SK-N-SH (cell line): ENCODE data around the gene TPM4.

Source experiments
- CTCF ChIP-seq: fragments of 200-600 bp; sonication (generic); IDR thresholded peaks from 2 replicates; pipeline ENCODE4 v1.6.1; 2017; ENCODE audit warnings: antibody characterized with exemption, mild to moderate bottlenecking, moderate library complexity
- EZH2phosphoT487 ChIP-seq: fragments of 200-600 bp; sonication (generic); IDR thresholded peaks from 2 replicates; pipeline ENCODE4 v1.6.1; 2017; ENCODE audit warnings: low read depth, mixed run types, mild to moderate bottlenecking, antibody characterized with exemption, moderate library complexity, borderline replicate concordance
- JUND ChIP-seq: IDR thresholded peaks from 2 replicates; pipeline ENCODE4 v1.4.0; 2012
- RAD21 ChIP-seq: IDR thresholded peaks from 2 replicates; pipeline ENCODE4 v1.6.1; 2012; ENCODE audit warnings: mild to moderate bottlenecking, low read length
- RCOR1 ChIP-seq: fragments of 150-350 bp; IDR thresholded peaks from 2 replicates; pipeline ENCODE4 v1.6.1; 2017; ENCODE audit warnings: antibody characterized with exemption, low read length
- SIN3A ChIP-seq: IDR thresholded peaks from 2 replicates; pipeline ENCODE4 v1.6.1; 2012; ENCODE audit warnings: low read depth, mild to moderate bottlenecking, low read length, moderate library complexity, borderline replicate concordance
- TF ChIP-seq, protein P1 (sequence below): IDR thresholded peaks from 2 replicates; pipeline ENCODE4; 2012
- TF ChIP-seq, protein P2 (sequence below): IDR thresholded peaks from 2 replicates; pipeline ENCODE4 v1.4.0; 2012; ENCODE audit warnings: low read depth

- TF ChIP-seq CTCF (no peak), SIN3A (no peak), EZH2phosphoT487 (no peak), JUND (no peak), RAD21 (no peak), RCOR1 (no peak)
- TF ChIP-seq, protein P1, sequence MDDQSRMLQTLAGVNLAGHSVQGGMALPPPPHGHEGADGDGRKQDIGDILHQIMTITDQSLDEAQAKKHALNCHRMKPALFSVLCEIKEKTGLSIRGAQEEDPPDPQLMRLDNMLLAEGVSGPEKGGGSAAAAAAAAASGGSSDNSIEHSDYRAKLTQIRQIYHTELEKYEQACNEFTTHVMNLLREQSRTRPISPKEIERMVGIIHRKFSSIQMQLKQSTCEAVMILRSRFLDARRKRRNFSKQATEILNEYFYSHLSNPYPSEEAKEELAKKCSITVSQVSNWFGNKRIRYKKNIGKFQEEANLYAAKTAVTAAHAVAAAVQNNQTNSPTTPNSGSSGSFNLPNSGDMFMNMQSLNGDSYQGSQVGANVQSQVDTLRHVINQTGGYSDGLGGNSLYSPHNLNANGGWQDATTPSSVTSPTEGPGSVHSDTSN = no peak
- TF ChIP-seq, protein P2, sequence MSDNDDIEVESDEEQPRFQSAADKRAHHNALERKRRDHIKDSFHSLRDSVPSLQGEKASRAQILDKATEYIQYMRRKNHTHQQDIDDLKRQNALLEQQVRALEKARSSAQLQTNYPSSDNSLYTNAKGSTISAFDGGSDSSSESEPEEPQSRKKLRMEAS = no peak
These were observed 23.9 kb upstream of the TPM4 start for GRCh38 chr19:16052353-16052752.
